NB4 (cell line): ENCODE results near the gene ELF1.

Source experiments
- POLR2A ChIP-seq: IDR thresholded peaks from 2 replicates; pipeline ENCODE4 v1.6.1; 2011; ENCODE audit warnings: mild to moderate bottlenecking; ENCODE audit not compliant: insufficient read length; ENCODE audit errors: extremely low read depth
- TF ChIP-seq, protein P1 (sequence below): IDR thresholded peaks from one replicate; pipeline ENCODE4 v1.5.1; 2012; ENCODE audit warnings: low read depth, low read length
- TF ChIP-seq, protein P2 (sequence below): IDR thresholded peaks from 2 replicates; pipeline ENCODE4 v1.6.1; 2011; ENCODE audit warnings: low read depth, low read length

DNA sequence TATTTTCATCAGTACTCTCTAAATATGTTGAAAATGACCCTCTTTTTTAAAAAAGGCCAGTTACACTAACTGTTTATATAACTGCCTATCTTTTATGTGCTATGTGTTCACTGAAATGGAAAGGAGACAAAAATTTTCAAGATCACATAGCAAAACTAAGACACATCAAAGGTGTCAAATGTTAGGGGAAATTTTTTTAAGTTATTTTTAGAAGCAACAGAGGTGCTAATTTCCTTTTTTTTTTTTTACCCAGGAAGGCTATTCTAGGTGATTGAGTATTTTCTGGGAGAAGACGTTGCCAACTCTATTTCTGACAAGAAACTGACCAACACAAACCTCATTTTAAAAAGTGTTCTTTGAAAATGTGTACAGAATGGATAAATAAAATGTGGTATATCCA, 45.7 kb downstream of the ELF1 start:
- TF ChIP-seq, protein P1, sequence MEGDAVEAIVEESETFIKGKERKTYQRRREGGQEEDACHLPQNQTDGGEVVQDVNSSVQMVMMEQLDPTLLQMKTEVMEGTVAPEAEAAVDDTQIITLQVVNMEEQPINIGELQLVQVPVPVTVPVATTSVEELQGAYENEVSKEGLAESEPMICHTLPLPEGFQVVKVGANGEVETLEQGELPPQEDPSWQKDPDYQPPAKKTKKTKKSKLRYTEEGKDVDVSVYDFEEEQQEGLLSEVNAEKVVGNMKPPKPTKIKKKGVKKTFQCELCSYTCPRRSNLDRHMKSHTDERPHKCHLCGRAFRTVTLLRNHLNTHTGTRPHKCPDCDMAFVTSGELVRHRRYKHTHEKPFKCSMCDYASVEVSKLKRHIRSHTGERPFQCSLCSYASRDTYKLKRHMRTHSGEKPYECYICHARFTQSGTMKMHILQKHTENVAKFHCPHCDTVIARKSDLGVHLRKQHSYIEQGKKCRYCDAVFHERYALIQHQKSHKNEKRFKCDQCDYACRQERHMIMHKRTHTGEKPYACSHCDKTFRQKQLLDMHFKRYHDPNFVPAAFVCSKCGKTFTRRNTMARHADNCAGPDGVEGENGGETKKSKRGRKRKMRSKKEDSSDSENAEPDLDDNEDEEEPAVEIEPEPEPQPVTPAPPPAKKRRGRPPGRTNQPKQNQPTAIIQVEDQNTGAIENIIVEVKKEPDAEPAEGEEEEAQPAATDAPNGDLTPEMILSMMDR: no peak
- TF ChIP-seq POLR2A: no peak
- TF ChIP-seq, protein P2, sequence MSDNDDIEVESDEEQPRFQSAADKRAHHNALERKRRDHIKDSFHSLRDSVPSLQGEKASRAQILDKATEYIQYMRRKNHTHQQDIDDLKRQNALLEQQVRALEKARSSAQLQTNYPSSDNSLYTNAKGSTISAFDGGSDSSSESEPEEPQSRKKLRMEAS: no peak
